Large intestine (tissue), 3 donors: ENCODE data around the gene RYR1. TPM values are rescaled to one million over a fixed set of nuclear protein-coding genes. Genes with fewer than 3 reads are reported as not detected.

Source experiments
- DNase-seq, 2 donors: peaks; one replicate each; pipeline versions ENCODE4 v3.0.0 to v3.0.0-alpha.2; 2013
- H3K27ac ChIP-seq: one replicate; pipeline ENCODE4 v1.5.1; 2013; ENCODE audit warnings: low read length
- H3K27me3 ChIP-seq: 2 replicates; pipeline ENCODE4 v1.6.1; 2013; ENCODE audit warnings: low read length; ENCODE audit not compliant: control insufficient read depth, insufficient read depth
- H3K36me3 ChIP-seq: 2 replicates; pipeline ENCODE4 v1.6.1; 2013; ENCODE audit warnings: low read length; ENCODE audit not compliant: control insufficient read depth, insufficient read depth
- H3K4me1 ChIP-seq: one replicate; pipeline ENCODE4 v1.6.1; 2013; ENCODE audit warnings: low read length; ENCODE audit not compliant: control insufficient read depth, insufficient read depth
- H3K4me3 ChIP-seq: one replicate; pipeline ENCODE4 v1.5.1; 2013; ENCODE audit warnings: low read length
- H3K9me3 ChIP-seq: one replicate; pipeline ENCODE4 v1.6.1; 2013; ENCODE audit warnings: mild to moderate bottlenecking, low read depth, low read length, moderate library complexity; ENCODE audit not compliant: control insufficient read depth
- WGBS: methylation state at CpG from one replicate; pipeline ENCODE4 v1.1.5; 2013; ENCODE audit warnings: low lambda C conversion rate; ENCODE audit not compliant: insufficient coverage; 5-methylcytosine and 5-hydroxymethylcytosine counted together
- polyA plus RNA-seq: library from polyadenylated mRNA; unstranded; fragments of 120-200 nt; gene quantifications from one replicate; pipeline ENCODE4 v1.2.1, GENCODE V29; 2013

The RYR1 gene
- polyA plus RNA-seq, 1 donor: 2.9 TPM

- WGBS: no CpG with 5 or more reads among the region's 13 CpGs
- no peak for DNase-seq
- H3K9me3 ChIP-seq: peaks cover 6% of the 10 kb centered on the region
- no peak overlapping the region for H3K4me3 ChIP-seq
- no peaks in the 10 kb centered on the region for H3K36me3 ChIP-seq
- H3K27ac ChIP-seq: no peak overlapping the region
- H3K4me1 ChIP-seq: peaks cover 4% of the 10 kb centered on the region
- H3K27me3 ChIP-seq: peaks cover 6% of the 10 kb centered on the region
These were observed 126.2 kb downstream of the RYR1 start for GRCh38 chr19:38559428-38560401.

- Histone ChIP-seq H3K27me3 (peaks cover 14% of the 10 kb centered on the region), H3K4me3 (no peak overlapping the region), H3K9me3 (peaks cover 7% of the 10 kb centered on the region), H3K4me1 (peaks cover 5% of the 10 kb centered on the region), H3K36me3 (no peaks in the 10 kb centered on the region), H3K27ac (no peak overlapping the region)
- WGBS: no CpG with 5 or more reads among the region's 42 CpGs
- no peak for DNase-seq
These were observed 127.6 kb downstream of the RYR1 start for GRCh38 chr19:38561053-38561606.

GRCh38 chr19:38561658-38562057 lies 128.2 kb downstream of the RYR1 start:
- no CpG with 5 or more reads among the region's 11 CpGs for WGBS
- no peak for DNase-seq
- Histone ChIP-seq H3K4me3 (no peak overlapping the region), H3K9me3 (peaks cover 7% of the 10 kb centered on the region), H3K4me1 (peaks cover 5% of the 10 kb centered on the region), H3K36me3 (no peaks in the 10 kb centered on the region), H3K27me3 (peaks cover 16% of the 10 kb centered on the region), H3K27ac (no peak overlapping the region)

- DNase-seq: no peak
- WGBS: 57% methylated on average over 2 of the region's 6 CpGs
- Histone ChIP-seq H3K36me3 (no peaks in the 10 kb centered on the region), H3K9me3 (peaks cover 7% of the 10 kb centered on the region), H3K27ac (no peak overlapping the region), H3K4me1 (peaks cover 5% of the 10 kb centered on the region), H3K27me3 (peaks cover 18% of the 10 kb centered on the region), H3K4me3 (no peak overlapping the region)
These were observed 128.6 kb downstream of the RYR1 start for GRCh38 chr19:38562096-38562495.

- peaks cover 7% of the 10 kb centered on the region for H3K9me3 ChIP-seq
- DNase-seq: no peak
- H3K4me1 ChIP-seq: peaks cover 5% of the 10 kb centered on the region
- peaks cover 18% of the 10 kb centered on the region for H3K27me3 ChIP-seq
- whole genome bisulfite sequencing: no CpG with 5 or more reads among the region's 9 CpGs
- H3K4me3 ChIP-seq: no peak overlapping the region
- H3K27ac ChIP-seq: no peak overlapping the region
- no peaks in the 10 kb centered on the region for H3K36me3 ChIP-seq
These were observed 130.0 kb downstream of the RYR1 start for GRCh38 chr19:38563475-38563874.

GRCh38 chr19:38564981-38565690 lies 131.6 kb downstream of the RYR1 start:
- H3K4me3 ChIP-seq: no peak overlapping the region
- peaks cover 5% of the 10 kb centered on the region for H3K4me1 ChIP-seq
- WGBS: no CpG with 5 or more reads among the region's 111 CpGs
- peak in 1 of 2 donors; percentile 35 for DNase-seq
- H3K27ac ChIP-seq: no peak overlapping the region
- H3K9me3 ChIP-seq: peaks cover 7% of the 10 kb centered on the region
- H3K36me3 ChIP-seq: no peaks in the 10 kb centered on the region
- peaks cover 18% of the 10 kb centered on the region for H3K27me3 ChIP-seq

GRCh38 chr19:38565691-38566105 lies 132.2 kb downstream of the RYR1 start:
- DNase-seq: no peak
- Histone ChIP-seq H3K9me3 (peaks cover 7% of the 10 kb centered on the region), H3K36me3 (no peaks in the 10 kb centered on the region), H3K4me3 (no peak overlapping the region), H3K4me1 (peaks cover 5% of the 10 kb centered on the region), H3K27me3 (peaks cover 18% of the 10 kb centered on the region), H3K27ac (no peak overlapping the region)
- WGBS: no CpG with 5 or more reads among the region's 21 CpGs

GRCh38 chr19:38569368-38569983 lies 136.0 kb downstream of the RYR1 start:
- H3K4me3 ChIP-seq: no peak overlapping the region
- WGBS: no CpG with 5 or more reads among the region's 6 CpGs
- no peak overlapping the region for H3K27ac ChIP-seq
- no peak for DNase-seq
- peaks cover 15% of the 10 kb centered on the region for H3K27me3 ChIP-seq
- H3K9me3 ChIP-seq: peaks cover 3% of the 10 kb centered on the region
- H3K36me3 ChIP-seq: no peaks in the 10 kb centered on the region
- peaks cover 4% of the 10 kb centered on the region for H3K4me1 ChIP-seq

- DNase-seq: no peak
- Histone ChIP-seq H3K27ac (no peak overlapping the region), H3K4me1 (no peaks in the 10 kb centered on the region), H3K9me3 (no peaks in the 10 kb centered on the region), H3K27me3 (peaks cover 2% of the 10 kb centered on the region), H3K4me3 (no peak overlapping the region), H3K36me3 (no peaks in the 10 kb centered on the region)
- no CpG with 5 or more reads among the region's 2 CpGs for WGBS
These were observed 138.2 kb downstream of the RYR1 start for GRCh38 chr19:38571682-38572081.

- Histone ChIP-seq H3K4me1 (no peaks in the 10 kb centered on the region), H3K36me3 (no peaks in the 10 kb centered on the region), H3K9me3 (no peaks in the 10 kb centered on the region), H3K27me3 (no peaks in the 10 kb centered on the region), H3K27ac (no peak overlapping the region), H3K4me3 (no peak overlapping the region)
- no CpG with 5 or more reads among the region's 11 CpGs for WGBS
- DNase-seq: no peak
These were observed 144.3 kb downstream of the RYR1 start for GRCh38 chr19:38577826-38578225.
